Trophoblast cell (in vitro differentiated cells and primary cell): ENCODE measurements around the gene PCDHGC3. TPM values are rescaled to one million over a fixed set of nuclear protein-coding genes. Genes with fewer than 3 reads are reported as not detected.

Experiments
- DNase-seq, 2 donors: peaks; one replicate each; pipeline ENCODE4 v3.0.0-alpha.2; 2016
- H2AFZ ChIP-seq: 2 replicates; pipeline ENCODE4 v1.6.1; 2013; ENCODE audit warnings: low read length, moderate library complexity, mild to moderate bottlenecking; ENCODE audit not compliant: insufficient read depth, poor library complexity
- H2AK5ac ChIP-seq: 2 replicates; pipeline ENCODE4 v1.6.1; 2013; ENCODE audit warnings: mild to moderate bottlenecking, low read length
- H2BK120ac ChIP-seq: 2 replicates; pipeline ENCODE4 v1.6.1; 2013; ENCODE audit warnings: low read length, mild to moderate bottlenecking, moderate library complexity; ENCODE audit not compliant: insufficient read depth, poor library complexity
- H2BK12ac ChIP-seq: 2 replicates; pipeline ENCODE4 v1.6.1; 2013; ENCODE audit warnings: mild to moderate bottlenecking, low read length, moderate library complexity
- H2BK5ac ChIP-seq: 2 replicates; pipeline ENCODE4 v1.6.1; 2013; ENCODE audit warnings: low read length, low read depth, moderate library complexity, mild to moderate bottlenecking; ENCODE audit not compliant: poor library complexity
- H3K14ac ChIP-seq: 2 replicates; pipeline ENCODE4 v1.6.1; 2013; ENCODE audit warnings: mild to moderate bottlenecking, low read length
- H3K18ac ChIP-seq: 2 replicates; pipeline ENCODE4 v1.6.1; 2013; ENCODE audit warnings: mild to moderate bottlenecking, low read length
- H3K23ac ChIP-seq: 2 replicates; pipeline ENCODE4 v1.6.1; 2013; ENCODE audit warnings: low read length
- H3K27ac ChIP-seq: 2 replicates; pipeline ENCODE4 v1.5.1; 2013; ENCODE audit warnings: low read depth, mild to moderate bottlenecking, inconsistent platforms, low read length, moderate library complexity
- H3K27me3 ChIP-seq: 2 replicates; pipeline ENCODE4 v1.6.1; 2013; ENCODE audit warnings: inconsistent platforms, mild to moderate bottlenecking, low read length, moderate library complexity; ENCODE audit not compliant: insufficient read depth
- H3K36me3 ChIP-seq, 2 experiments: 1 replicate in 1 of 2; 2 replicates in 1 of 2; pipeline ENCODE4 v1.6.1; 2013; ENCODE audit warnings: low read length in 2 of 2, mild to moderate bottlenecking in 2 of 2, moderate library complexity in 1 of 2; ENCODE audit not compliant: insufficient read depth in 2 of 2, control insufficient read depth in 1 of 2
- H3K4ac ChIP-seq: 2 replicates; pipeline ENCODE4 v1.6.1; 2013; ENCODE audit warnings: low read depth, mild to moderate bottlenecking, low read length, moderate library complexity
- H3K4me1 ChIP-seq, 2 experiments: 1 replicate in 1 of 2; 2 replicates in 1 of 2; pipeline ENCODE4 v1.6.1; 2013; ENCODE audit warnings: low read length in 2 of 2, mild to moderate bottlenecking in 2 of 2, moderate library complexity in 1 of 2; ENCODE audit not compliant: insufficient read depth in 2 of 2, control insufficient read depth in 1 of 2
- H3K4me2 ChIP-seq: 2 replicates; pipeline ENCODE4 v1.6.1; 2013; ENCODE audit warnings: inconsistent platforms, mild to moderate bottlenecking, low read length, moderate library complexity
- H3K4me3 ChIP-seq: 2 replicates; pipeline ENCODE4 v1.5.1; 2013; ENCODE audit warnings: mild to moderate bottlenecking, low read depth, low read length, inconsistent platforms
- H3K79me1 ChIP-seq: one replicate; pipeline ENCODE4 v1.6.1; 2013; ENCODE audit warnings: low read length
- H3K79me2 ChIP-seq: 2 replicates; pipeline ENCODE4 v1.6.1; 2013; ENCODE audit warnings: low read length, mild to moderate bottlenecking; ENCODE audit not compliant: control insufficient read depth, insufficient read depth, poor library complexity
- H3K9ac ChIP-seq: 2 replicates; pipeline ENCODE4 v1.6.1; 2013; ENCODE audit warnings: mild to moderate bottlenecking, low read length
- H3K9me3 ChIP-seq: 2 replicates; pipeline ENCODE4 v1.6.1; 2013; ENCODE audit warnings: low read depth, mild to moderate bottlenecking, control low read depth, inconsistent platforms, low read length; ENCODE audit not compliant: insufficient read depth
- H4K12ac ChIP-seq: 2 replicates; pipeline ENCODE4 v1.6.1; 2013; ENCODE audit warnings: low read depth, mild to moderate bottlenecking, low read length, moderate library complexity
- H4K8ac ChIP-seq: 2 replicates; pipeline ENCODE4 v1.6.1; 2013; ENCODE audit warnings: low read depth, mild to moderate bottlenecking, low read length, moderate library complexity
- H4K91ac ChIP-seq: one replicate; pipeline ENCODE4 v1.6.1; 2013; ENCODE audit warnings: low read depth, mild to moderate bottlenecking, low read length, moderate library complexity
- WGBS: extraction: QIAGEN DNeasy Blood & Tissue Kit; methylation state at CpG from one replicate; pipeline ENCODE4 v1.1.7; 2013; ENCODE audit warnings: missing lambda C conversion rate; ENCODE audit not compliant: insufficient read length, insufficient coverage; ENCODE audit errors: extremely low coverage; 5-methylcytosine and 5-hydroxymethylcytosine counted together
- polyA plus RNA-seq: library from polyadenylated mRNA; stranded (reverse); fragments of 200-250 nt; gene quantifications from 2 replicates; pipeline ENCODE4 v1.2.3, GENCODE V29; 2013

Gene PCDHGC3
- polyA plus RNA-seq, result 129 and 131 TPM in 2 replicates

GRCh38 chr5:141475625-141476131, at the start of gene PCDHGC3:
Gene PCDHGC3, plus strand, starts transcription at chr5:141475966. Its CDS starts 151 bp downstream, at chr5:141476117.
- H4K8ac ChIP-seq, result peak within 1 kb of the TSS; percentile 71
- H3K4me2 ChIP-seq, result peak within 1 kb of the TSS; percentile 78
- H2AK5ac ChIP-seq, result no peak within 1 kb of the TSS
- peak within 1 kb of the TSS; percentile 75 for H3K14ac ChIP-seq
- peak within 1 kb of the TSS; percentile 51 for H4K12ac ChIP-seq
- H3K9me3 ChIP-seq, result peaks cover 12% of the 10 kb centered on the region
- peaks cover 8 to 18% of the 10 kb centered on the region in 2 experiments for H3K36me3 ChIP-seq
- no peak within 1 kb of the TSS for H3K23ac ChIP-seq
- peaks cover 13 to 22% of the 10 kb centered on the region in 2 experiments for H3K4me1 ChIP-seq
- peak within 1 kb of the TSS; percentile 19 for H3K9ac ChIP-seq
- peak; percentile 68 to 69 for DNase-seq
- peak within 1 kb of the TSS; percentile 47 for H2BK12ac ChIP-seq
- no peaks in the 10 kb centered on the region for H3K27me3 ChIP-seq
- peak within 1 kb of the TSS; percentile 88 for H4K91ac ChIP-seq
- H3K27ac ChIP-seq, result peak within 1 kb of the TSS; percentile 73
- H3K79me1 ChIP-seq, result peaks cover 9% of the 10 kb centered on the region
- WGBS, result no CpG with 5 or more reads among the region's 28 CpGs
- peak within 1 kb of the TSS; percentile 40 for H2AFZ ChIP-seq
- H3K4me3 ChIP-seq, result peak within 1 kb of the TSS; percentile 72
- H3K18ac ChIP-seq, result peak within 1 kb of the TSS; percentile 67
- peak within 1 kb of the TSS; percentile 70 for H2BK120ac ChIP-seq
- no peaks in the 10 kb centered on the region for H3K79me2 ChIP-seq
- H3K4ac ChIP-seq, result peak within 1 kb of the TSS; percentile 41
- H2BK5ac ChIP-seq, result peak within 1 kb of the TSS; percentile 18

- no peak overlapping the region for H3K27ac ChIP-seq
- no peak overlapping the region for H4K91ac ChIP-seq
- H2BK120ac ChIP-seq, result no peak overlapping the region
- H3K9ac ChIP-seq, result no peak overlapping the region
- peaks cover 38 to 45% of the 10 kb centered on the region in 2 experiments for H3K36me3 ChIP-seq
- peaks cover 42% of the 10 kb centered on the region for H3K9me3 ChIP-seq
- no peak overlapping the region for H2BK5ac ChIP-seq
- H3K23ac ChIP-seq, result no peak overlapping the region
- no peak overlapping the region for H3K14ac ChIP-seq
- H3K4me1 ChIP-seq, result no peaks in the 10 kb centered on the region
- no peak overlapping the region for H3K4ac ChIP-seq
- DNase-seq, result no peak
- H4K8ac ChIP-seq, result no peak overlapping the region
- no peaks in the 10 kb centered on the region for H3K79me2 ChIP-seq
- H3K18ac ChIP-seq, result no peak overlapping the region
- no peaks in the 10 kb centered on the region for H3K27me3 ChIP-seq
- no peak overlapping the region for H2AK5ac ChIP-seq
- no CpG with 5 or more reads among the region's 53 CpGs for WGBS
- no peak overlapping the region for H3K4me2 ChIP-seq
- H2BK12ac ChIP-seq, result no peak overlapping the region
- no peaks in the 10 kb centered on the region for H3K79me1 ChIP-seq
- no peak overlapping the region for H3K4me3 ChIP-seq
- no peak overlapping the region for H2AFZ ChIP-seq
- no peak overlapping the region for H4K12ac ChIP-seq
These were observed 47.9 kb upstream of the PCDHGC3 start for GRCh38 chr5:141427783-141428426.

GRCh38 chr5:141430332-141431113, 45.2 kb upstream of the PCDHGC3 start, which contains the start of gene PCDHGA12:
Gene PCDHGA12, plus strand, starts transcription at chr5:141430507. Its CDS starts 253 bp downstream, at chr5:141430760.
- no peak within 1 kb of the TSS for H3K23ac ChIP-seq
- peaks cover 37% of the 10 kb centered on the region for H3K9me3 ChIP-seq
- H3K27me3 ChIP-seq, result no peaks in the 10 kb centered on the region
- H3K27ac ChIP-seq, result no peak within 1 kb of the TSS
- H2BK5ac ChIP-seq, result no peak within 1 kb of the TSS
- H3K4ac ChIP-seq, result no peak within 1 kb of the TSS
- H2AK5ac ChIP-seq, result no peak within 1 kb of the TSS
- no peak within 1 kb of the TSS for H3K14ac ChIP-seq
- H3K9ac ChIP-seq, result no peak within 1 kb of the TSS
- peak in 1 of 2 donors; percentile 12 for DNase-seq
- H3K18ac ChIP-seq, result no peak within 1 kb of the TSS
- H2BK120ac ChIP-seq, result no peak within 1 kb of the TSS
- H3K4me3 ChIP-seq, result no peak within 1 kb of the TSS
- no peak within 1 kb of the TSS for H4K91ac ChIP-seq
- H2AFZ ChIP-seq, result no peak within 1 kb of the TSS
- no peak within 1 kb of the TSS for H4K8ac ChIP-seq
- no peak within 1 kb of the TSS for H4K12ac ChIP-seq
- no peaks in the 10 kb centered on the region for H3K79me1 ChIP-seq
- no CpG with 5 or more reads among the region's 33 CpGs for WGBS
- H3K4me2 ChIP-seq, result no peak within 1 kb of the TSS
- H3K4me1 ChIP-seq, result no peaks in the 10 kb centered on the region
- H2BK12ac ChIP-seq, result no peak within 1 kb of the TSS
- H3K79me2 ChIP-seq, result no peaks in the 10 kb centered on the region
- H3K36me3 ChIP-seq, result peaks cover 34 to 42% of the 10 kb centered on the region in 2 experiments

GRCh38 chr5:141431286-141431685, 44.5 kb upstream of the PCDHGC3 start:
- Histone ChIP-seq H3K27me3 (no peaks in the 10 kb centered on the region), H3K4me3 (no peak overlapping the region), H3K79me2 (no peaks in the 10 kb centered on the region), H3K4me1 (no peaks in the 10 kb centered on the region), H3K4ac (no peak overlapping the region), H3K14ac (no peak overlapping the region), H4K91ac (no peak overlapping the region), H3K79me1 (no peaks in the 10 kb centered on the region), H3K36me3 (peaks cover 29 to 37% of the 10 kb centered on the region in 2 experiments), H2BK120ac (no peak overlapping the region), H2AFZ (no peak overlapping the region), H3K23ac (no peak overlapping the region), H4K8ac (no peak overlapping the region), H2BK12ac (no peak overlapping the region), H2BK5ac (no peak overlapping the region), H3K4me2 (no peak overlapping the region), H3K9ac (no peak overlapping the region), H3K27ac (no peak overlapping the region), H4K12ac (no peak overlapping the region), H3K18ac (no peak overlapping the region), H3K9me3 (peaks cover 35% of the 10 kb centered on the region), H2AK5ac (no peak overlapping the region)
- DNase-seq, result no peak
- WGBS, result no CpG with 5 or more reads among the region's 37 CpGs
